GM12878 (cell line): Measurements from ENCODE around the gene TTLL11. TPM values are rescaled to one million over a fixed set of nuclear protein-coding genes. Genes with fewer than 3 reads are reported as not detected.

ENCODE experiments used
- ATAC-seq: fragments of 200-7000 bp; cut with Tn5 transposase; 3 replicates; pipeline ENCODE4 v1.9.1; 2020; ENCODE audit warnings: mild to moderate bottlenecking, moderate library complexity
- BruUV-seq: library from RNA; stranded (reverse); fragments of 400-500 nt; replicated peaks from 2 replicates; lab custom pipeline; 2021; lab: Mats Ljungman, UMichigan
- CTCF ChIA-PET: fragments of 300-600 bp; sonication (Branson Sonifier 250); formaldehyde crosslinking; extraction: SDS; loops from one replicate; lab custom pipeline; 2021; ENCODE audit warnings: inconsistent platforms; lab: Yijun Ruan, JAX
- POLR2A ChIA-PET: fragments of 350-600 bp; formaldehyde crosslinking; extraction: SDS; loops from one replicate; lab custom pipeline; 2021; ENCODE audit warnings: inconsistent platforms; lab: Charles Lee
- RAD21 ChIA-PET: fragments of 300-600 bp; sonication (Branson Sonifier 250); formaldehyde crosslinking; loops from one replicate; lab custom pipeline; 2023; ENCODE audit warnings: antibody characterized with exemption; ENCODE audit not compliant: unreplicated experiment; lab: Charles Lee
- SMC1A ChIA-PET: fragments of 300-600 bp; sonication (Branson Sonifier 250); formaldehyde crosslinking; loops from one replicate; lab custom pipeline; 2023; ENCODE audit not compliant: unreplicated experiment, uncharacterized antibody; lab: Charles Lee
- DNase-seq: peaks from one replicate; pipeline ENCODE4 v3.0.0-alpha.2; 2011; ENCODE audit warnings: low read depth, low spot score
- FAIRE-seq: peaks from 3 replicates; lab custom pipeline; 2011; peaks lifted over from hg19 to GRCh38; lab: Jason Lieb, UNC
- H2AFZ ChIP-seq: 2 replicates; pipeline ENCODE4 v1.6.0; 2011; ENCODE audit warnings: low read depth, low read length, control low read depth; ENCODE audit not compliant: control insufficient read depth
- H3K27ac ChIP-seq: 2 replicates; pipeline ENCODE4 v1.5.1; 2011; ENCODE audit warnings: control low read depth; ENCODE audit not compliant: control insufficient read depth, insufficient read depth
- H3K27me3 ChIP-seq, 2 experiments: replicated peaks in 1 of 2; 2 replicates each; pipeline versions ENCODE4 v1.6.0 to v1.6.1; 2011; ENCODE audit warnings: low read length in 1 of 2; ENCODE audit not compliant: control insufficient read depth in 2 of 2, insufficient read depth in 2 of 2
- H3K36me3 ChIP-seq, 2 experiments: 2 replicates each; pipeline ENCODE4 v1.5.1; 2011; ENCODE audit warnings: low read length in 1 of 2; ENCODE audit not compliant: control insufficient read depth in 2 of 2, insufficient read depth in 2 of 2
- H3K4me1 ChIP-seq: 2 replicates; pipeline ENCODE4 v1.6.1; 2011; ENCODE audit warnings: mild to moderate bottlenecking, low read length, moderate library complexity, mixed read lengths; ENCODE audit not compliant: control insufficient read depth, insufficient read depth
- H3K4me2 ChIP-seq: 2 replicates; pipeline ENCODE4 v1.6.0; 2011; ENCODE audit warnings: control low read depth; ENCODE audit not compliant: control insufficient read depth, insufficient read depth
- H3K4me3 ChIP-seq: fragments of 200-600 bp; sonication (generic); 2 replicates; pipeline ENCODE4 v1.5.1; 2016
- H3K79me2 ChIP-seq: 2 replicates; pipeline ENCODE4 v1.6.0; 2011; ENCODE audit warnings: low read length; ENCODE audit not compliant: control insufficient read depth, insufficient read depth
- H3K9ac ChIP-seq: 2 replicates; pipeline ENCODE4 v1.8.0; 2011; ENCODE audit warnings: low read length, control low read depth, mixed read lengths; ENCODE audit not compliant: control insufficient read depth, insufficient read depth
- H3K9me3 ChIP-seq: replicated peaks from 3 replicates; pipeline ENCODE4 v1.5.1; 2011; ENCODE audit warnings: mild to moderate bottlenecking, low read length; ENCODE audit not compliant: control insufficient read depth, insufficient read depth
- H4K20me1 ChIP-seq: 2 replicates; pipeline ENCODE4 v1.6.0; 2011; ENCODE audit not compliant: control insufficient read depth, insufficient read depth
- CBX5 ChIP-seq: sonication (generic); IDR thresholded peaks from 2 replicates; pipeline ENCODE4 v1.6.1; 2016; ENCODE audit warnings: low read depth, moderate library complexity, mild to moderate bottlenecking, inconsistent platforms
- CEBPB ChIP-seq, 2 experiments: fragments of 150-350 bp in 1 of 2; IDR thresholded peaks; 2 replicates each; pipeline ENCODE4 v1.6.1; 2012 to 2014; ENCODE audit warnings: low read depth in 2 of 2, low read length in 2 of 2, borderline replicate concordance in 1 of 2, inconsistent platforms in 1 of 2
- CHD1 ChIP-seq: IDR thresholded peaks from 2 replicates; pipeline ENCODE4 v1.6.1; 2012; ENCODE audit warnings: low read depth, low read length, improper control_type of control experiment
- CHD4 ChIP-seq: fragments of 200-600 bp; sonication (generic); IDR thresholded peaks from 2 replicates; pipeline ENCODE4 v1.6.1; 2016; ENCODE audit warnings: mild to moderate bottlenecking
- GATAD2B ChIP-seq: fragments of 450-650 bp; conservative IDR thresholded peaks from 2 replicates; pipeline ENCODE4 v1.6.1; 2017; ENCODE audit warnings: low read depth, mild to moderate bottlenecking, moderate library complexity
- MYB ChIP-seq: fragments of 150-350 bp; IDR thresholded peaks from 2 replicates; pipeline ENCODE4 v1.6.1; 2014; ENCODE audit warnings: mild to moderate bottlenecking, low read depth, low read length, borderline replicate concordance
- RUNX3 ChIP-seq: IDR thresholded peaks from 2 replicates; pipeline ENCODE4 v1.6.1; 2012; ENCODE audit warnings: low read length, inconsistent platforms
- SIX5 ChIP-seq: IDR thresholded peaks from 2 replicates; pipeline ENCODE4 v1.6.1; 2011; ENCODE audit warnings: mild to moderate bottlenecking, low read depth, low read length, moderate library complexity; ENCODE audit not compliant: severe bottlenecking
- SMARCA5 ChIP-seq: fragments of 450-650 bp; IDR thresholded peaks from 2 replicates; pipeline ENCODE4 v1.6.1; 2017; ENCODE audit warnings: mild to moderate bottlenecking
- TCF7 ChIP-seq: IDR thresholded peaks from 2 replicates; pipeline ENCODE4 v1.6.1; 2014; ENCODE audit warnings: antibody characterized with exemption, borderline replicate concordance
- YBX1 ChIP-seq: fragments of 450-650 bp; IDR thresholded peaks from 2 replicates; pipeline ENCODE4 v1.6.1; 2016; ENCODE audit warnings: antibody characterized with exemption
- YY1 ChIP-seq: IDR thresholded peaks from 2 replicates; pipeline ENCODE4 v1.6.1; 2011; ENCODE audit warnings: low read depth, mild to moderate bottlenecking, low read length
- ZBED1 ChIP-seq: IDR thresholded peaks from 2 replicates; pipeline ENCODE4 v1.6.1; 2016; ENCODE audit warnings: borderline replicate concordance
- WGBS: methylation state at CpG from one replicate; pipeline ENCODE4 v1.1.6; 2016; ENCODE audit warnings: low lambda C conversion rate; ENCODE audit not compliant: insufficient replicate concordance, insufficient coverage; ENCODE audit errors: missing lambda C conversion rate; 5-methylcytosine and 5-hydroxymethylcytosine counted together
- in situ Hi-C: fragments of 300-500 bp; cut with MboI; formaldehyde crosslinking; loops from 9 replicates; pipeline ENCODE4 v1.14.3; 2018; ENCODE audit warnings: mixed read lengths
- intact Hi-C: fragments of 100-400 bp; cut with micrococcal nuclease; formaldehyde crosslinking; loops from one replicate; pipeline ENCODE4 v1.14.2; 2022; ENCODE audit not compliant: unreplicated experiment
- polyA plus RNA-seq, 11 experiments: library from polyadenylated mRNA; depleted of rRNA in 4 of 11; unstranded in 6 of 11; stranded (reverse) in 5 of 11; fragments of >200 nt; fragmentation: Nextera tagmentation in 4 of 11; fragmentation: Illumina TruSeq in 1 of 11; extraction: Ambion mirVana in 4 of 11; extraction: Trizol in 1 of 11; gene quantifications; 1 replicate in 1 of 11; 2 replicates in 10 of 11; pipeline versions ENCODE4 v1.2.1 to v1.2.3, GENCODE V29; 2011 to 2016; ENCODE audit warnings: inconsistent platforms in 2 of 11, missing spikeins in 2 of 11, low read depth in 1 of 11
- total RNA-seq, 4 experiments: library from RNA; depleted of rRNA in 3 of 4; stranded (reverse); fragments of >200 nt in 3 of 4; fragmentation: Illumina TruSeq in 1 of 4; extraction: Trizol in 1 of 4; gene quantifications; 2 replicates each; pipeline versions ENCODE4 v1.2.1 to v1.2.3, GENCODE V29; 2013 to 2021
- TF ChIP-seq, protein P1 (sequence below): IDR thresholded peaks from 2 replicates; pipeline ENCODE4 v1.6.1; 2012; ENCODE audit warnings: low read depth, low read length, improper control_type of control experiment

The TTLL11 gene
- total and polyA plus RNA-seq, 10 of the 15 experiments (the other 5 are each of a cell fraction or from before 2014, with no cell fraction given) = 1.2 to 3.7 (median 2.9) TPM

DNA sequence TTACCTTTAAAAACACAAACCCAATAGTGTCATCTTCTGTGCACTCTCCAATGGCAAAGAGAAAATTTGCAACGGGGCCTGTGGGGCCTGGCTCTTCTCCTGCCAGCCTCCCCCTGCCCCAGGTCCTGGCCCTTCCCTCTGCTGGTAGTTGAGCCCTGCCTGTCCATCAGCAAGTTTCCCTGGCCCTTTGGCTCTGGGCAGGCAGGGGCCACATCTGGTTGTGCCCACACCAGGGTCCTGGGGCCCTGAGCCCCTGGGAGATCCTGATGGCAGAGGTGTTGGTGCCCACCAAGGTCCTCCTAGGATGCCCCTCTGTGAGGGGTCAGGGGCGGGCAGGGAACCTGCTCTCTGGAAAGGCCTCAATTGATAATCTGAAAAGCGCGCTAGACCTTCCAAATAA, 284.3 kb downstream of the TTLL11 start:
- WGBS = 52% methylated on average over 4 of the region's 4 CpGs
- Histone ChIP-seq H3K9me3 (no peaks in the 10 kb centered on the region), H3K4me1 (no peaks in the 10 kb centered on the region), H3K27me3 (0 out of 4 replicates have a peak, but pooled peaks cover 0 to 1% of the 10 kb centered on the region in 2 experiments), H3K36me3 (no peaks in the 10 kb centered on the region), H3K9ac (no peak overlapping the region), H2AFZ (no peak overlapping the region), H3K27ac (no peak overlapping the region), H4K20me1 (no peaks in the 10 kb centered on the region), H3K4me3 (no peak overlapping the region), H3K79me2 (no peaks in the 10 kb centered on the region), H3K4me2 (no peak overlapping the region)
- FAIRE-seq (no peak), ATAC-seq (no peak), DNase-seq (no peak)
- intact Hi-C loops = no loop called here
- ChIA-PET CTCF (no interaction called here), RAD21 (no interaction called here), POLR2A (no interaction called here), SMC1A (no interaction called here)
- TF ChIP-seq YBX1 (no peak), SMARCA5 (no peak), CBX5 (no peak), MYB (no peak), CHD4 (no peak), GATAD2B (no peak), TCF7 (no peak), YY1 (no peak), ZBED1 (no peak)
- TF ChIP-seq, protein P1, sequence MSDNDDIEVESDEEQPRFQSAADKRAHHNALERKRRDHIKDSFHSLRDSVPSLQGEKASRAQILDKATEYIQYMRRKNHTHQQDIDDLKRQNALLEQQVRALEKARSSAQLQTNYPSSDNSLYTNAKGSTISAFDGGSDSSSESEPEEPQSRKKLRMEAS = no peak
- in situ Hi-C loops = no loop called here
- BruUV-seq = no TSS peak

- no peak for FAIRE-seq
- 53% methylated on average over 16 of the region's 16 CpGs for WGBS
- no TSS peak for BruUV-seq
These were observed 285.3 kb downstream of the TTLL11 start for GRCh38 chr9:121807823-121808278.

More at GRCh38 chr9:121807823-121808278, 285.3 kb downstream of the TTLL11 start:
- Histone ChIP-seq H3K27ac (no peak overlapping the region), H3K4me2 (no peak overlapping the region), H3K36me3 (no peaks in the 10 kb centered on the region), H3K9me3 (no peaks in the 10 kb centered on the region), H3K27me3 (0 out of 4 replicates have a peak, but pooled peaks cover 0 to 1% of the 10 kb centered on the region in 2 experiments), H3K9ac (no peak overlapping the region), H3K79me2 (no peaks in the 10 kb centered on the region), H3K4me1 (no peaks in the 10 kb centered on the region), H3K4me3 (no peak overlapping the region), H2AFZ (no peak overlapping the region), H4K20me1 (no peaks in the 10 kb centered on the region)
- POLR2A ChIA-PET = no interaction called here
- ATAC-seq (no peak), DNase-seq (no peak)
- TF ChIP-seq CHD1 (no peak), SIX5 (no peak), CEBPB (IDR thresholded peaks at IDR 0.05; ENCODE audit: borderline replicate concordance in 1 of 2, low read depth in 2 of 2, low read length in 2 of 2) (no peak), RUNX3 (no peak)
- RAD21 ChIA-PET = no interaction called here
- SMC1A ChIA-PET = no interaction called here
- in situ Hi-C loops (no loop called here), intact Hi-C loops (no loop called here)
- CTCF ChIA-PET = no interaction called here
